Measurements from ENCODE around the gene C19orf73.

Gene C19orf73

GRCh38 chr19:49098795-49099194 is 20.1 kb downstream of the C19orf73 start:
- DNase-seq: no peak

DNA sequence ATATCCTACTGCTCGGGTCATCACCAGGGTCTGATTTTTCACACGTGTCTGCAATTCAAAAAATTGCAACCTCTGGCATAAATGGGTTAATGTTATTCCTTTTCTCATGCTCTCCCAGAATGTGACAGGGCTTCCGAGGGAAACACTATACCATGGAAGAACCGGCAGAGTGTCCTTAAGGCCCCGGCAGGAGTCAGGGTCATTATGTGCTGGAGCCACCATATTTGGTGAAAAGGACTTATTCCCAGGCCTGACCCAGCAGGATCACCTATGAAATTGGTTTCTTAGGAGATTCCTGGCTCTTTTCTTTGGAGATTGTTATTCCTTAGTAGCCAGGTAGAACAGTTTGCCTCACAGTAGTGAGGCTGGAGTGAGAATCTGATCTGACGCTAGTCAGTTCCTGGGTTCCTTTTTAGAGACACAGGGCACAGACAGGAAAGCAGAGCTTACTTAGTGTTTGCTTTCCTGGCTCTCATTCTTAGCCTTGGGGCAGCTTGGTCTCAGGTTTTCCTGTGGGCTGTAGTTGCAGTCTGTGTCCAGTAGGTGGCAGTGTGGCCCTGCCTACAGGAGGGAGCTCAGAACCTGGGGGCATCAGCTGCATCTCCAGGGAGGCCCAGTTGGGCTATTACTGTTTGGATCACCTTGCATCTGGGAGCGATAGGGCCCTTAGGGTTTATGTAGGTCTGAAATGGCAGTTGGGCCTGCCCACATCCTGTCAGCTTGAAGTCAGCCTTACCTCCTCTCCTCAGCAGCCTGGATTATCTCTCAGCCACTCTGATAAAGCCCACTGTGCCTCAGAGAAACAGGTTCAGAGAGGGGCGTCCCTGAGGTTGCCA is 21.3 kb downstream of the C19orf73 start:
- peak; percentile 30 to 65 for DNase-seq

DNA sequence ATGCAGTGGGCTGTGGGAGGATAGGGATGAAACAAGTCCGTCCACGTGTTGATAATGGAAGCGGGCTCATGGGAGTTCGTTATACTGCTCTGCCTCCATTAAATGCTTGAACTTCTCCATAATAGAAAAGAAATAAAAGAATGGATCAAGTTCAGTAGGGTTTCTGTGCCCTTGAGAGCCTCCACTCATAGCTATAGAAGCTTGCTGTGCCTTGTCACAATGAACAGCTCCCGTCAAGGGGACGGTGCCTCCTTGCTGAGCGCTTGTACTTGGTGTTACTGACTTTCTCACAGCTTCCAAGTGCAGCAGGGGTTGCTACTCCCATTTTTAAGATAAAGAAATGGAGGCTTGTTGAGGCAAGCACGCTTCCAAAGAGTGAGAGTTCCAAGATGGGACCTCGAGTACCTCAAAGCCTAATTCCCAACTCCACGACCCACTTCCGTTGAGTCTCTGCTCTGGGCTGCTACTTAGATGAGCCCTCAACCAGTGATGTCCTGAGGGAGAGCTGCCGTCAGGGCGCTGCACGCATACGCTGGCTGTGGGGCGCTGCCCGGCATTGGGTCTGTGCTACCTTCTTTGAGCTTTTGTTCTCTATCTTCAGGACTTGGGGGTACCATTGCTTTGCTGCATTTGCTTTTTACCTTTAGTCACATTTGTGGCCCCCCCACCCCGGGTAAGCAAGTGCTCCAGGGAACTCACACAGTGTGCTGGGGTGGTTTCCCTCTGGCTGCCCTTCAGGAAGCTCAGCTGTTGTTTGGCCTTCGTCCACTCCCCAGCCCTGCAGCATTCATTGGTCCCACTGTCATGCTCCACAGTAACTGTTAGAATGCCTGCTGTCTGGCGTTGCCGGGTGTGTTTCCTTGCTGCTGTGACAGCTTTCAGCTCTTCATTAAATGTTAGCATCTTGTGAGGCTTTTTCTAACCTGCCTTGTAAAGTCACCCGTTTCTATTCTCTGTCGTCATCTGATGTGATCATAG is 24.1 kb downstream of the C19orf73 start:
- no peak for DNase-seq

DNA sequence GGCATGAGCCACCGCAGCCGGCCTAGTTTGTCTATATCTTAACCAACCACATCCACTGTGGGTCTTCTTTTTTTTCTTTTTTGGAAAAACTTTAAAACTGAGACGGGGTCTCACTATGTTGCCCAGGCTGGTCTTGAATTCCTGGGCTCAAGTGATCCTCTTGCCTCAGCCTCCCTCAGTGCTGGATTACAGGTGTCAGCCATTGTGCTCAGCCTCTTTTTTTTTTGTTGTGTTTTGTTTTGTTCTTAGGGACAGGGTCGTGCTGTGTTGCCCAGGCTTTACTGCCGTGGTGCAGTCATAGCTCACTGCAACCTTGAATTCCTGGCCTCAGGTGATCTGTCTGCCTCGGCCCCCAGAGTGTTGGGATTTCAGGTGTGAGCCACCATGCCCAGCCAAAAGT is 26.3 kb downstream of the C19orf73 start:
- no peak for DNase-seq

- DNase-seq: no peak
Measured at GRCh38 chr19:49091391-49092038, 27.4 kb downstream of the C19orf73 start.

DNA sequence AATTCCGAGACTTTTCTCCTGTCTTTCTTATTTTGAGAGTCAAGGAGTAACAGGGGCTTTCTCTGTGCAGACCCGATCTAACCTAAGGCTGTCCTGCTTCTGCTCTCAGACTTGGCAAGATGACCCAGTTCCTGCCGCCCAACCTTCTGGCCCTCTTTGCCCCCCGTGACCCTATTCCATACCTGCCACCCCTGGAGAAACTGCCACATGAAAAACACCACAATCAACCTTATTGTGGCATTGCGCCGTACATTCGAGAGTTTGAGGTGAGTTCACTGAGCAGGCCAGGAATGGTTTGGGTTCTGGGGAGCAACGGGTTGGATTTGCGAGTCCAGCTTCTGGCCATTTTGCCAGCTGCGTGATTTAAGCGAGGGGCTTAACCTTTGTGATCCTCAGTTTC is 32.6 kb downstream of the C19orf73 start:
- no peak for DNase-seq

DNA sequence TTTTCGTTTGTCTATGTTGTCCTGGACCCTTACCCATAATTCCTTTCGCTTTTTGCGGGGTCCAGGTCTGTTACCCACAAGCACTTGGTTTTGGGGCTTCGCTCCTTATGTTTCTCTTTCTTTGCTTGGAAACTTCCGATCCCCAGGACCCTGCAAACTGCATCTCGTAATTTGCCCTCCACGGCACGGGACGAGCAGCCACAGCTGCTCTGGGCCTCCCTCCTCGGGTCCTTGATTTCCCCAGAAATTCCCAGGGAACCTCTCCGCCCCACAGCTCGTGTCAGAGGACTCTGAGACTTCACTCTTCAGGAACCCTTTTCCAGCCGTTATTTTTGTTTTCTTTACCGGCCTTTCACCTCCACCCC is 33.1 kb downstream of the C19orf73 start:
- DNase-seq: no peak

- DNase-seq: peak; percentile 99 to 100
Measured at GRCh38 chr19:49085020-49085867, 33.7 kb downstream of the C19orf73 start, which contains the start of gene SNRNP70. Gene SNRNP70 (plus strand): TSS chr19:49085451. CDS start chr19:49086415, 964 bp downstream.

- DNase-seq: no peak
Measured at GRCh38 chr19:49084206-49085019, 34.5 kb downstream of the C19orf73 start.

- no peak for DNase-seq
Measured at GRCh38 chr19:49081273-49081672, 37.7 kb downstream of the C19orf73 start.

DNA sequence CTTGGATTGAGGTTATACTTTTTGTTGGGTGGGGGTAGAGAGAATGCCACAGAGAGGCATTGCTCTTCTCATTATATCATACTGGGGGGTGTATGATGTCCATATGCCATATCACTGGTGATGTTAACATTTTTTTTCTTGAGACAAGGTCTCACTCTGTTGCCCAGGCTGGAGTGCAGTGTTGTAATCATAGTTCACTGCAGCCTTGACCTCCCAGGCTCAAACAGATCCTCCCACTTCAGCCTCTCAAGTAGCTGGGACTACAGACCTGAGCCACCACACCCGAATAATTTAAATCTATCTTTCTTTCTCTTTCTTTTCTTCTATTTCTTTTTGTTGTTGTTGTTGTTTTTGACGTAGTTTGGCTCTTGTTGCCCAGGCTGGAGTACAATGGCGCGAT is 38.6 kb downstream of the C19orf73 start:
- DNase-seq: no peak

GRCh38 chr19:49074869-49075268 is 44.1 kb downstream of the C19orf73 start:
- peak in 1 of 2 experiments; percentile 32 for DNase-seq

GRCh38 chr19:49073514-49074378 is 45.2 kb downstream of the C19orf73 start:
- DNase-seq: no peak

DNA sequence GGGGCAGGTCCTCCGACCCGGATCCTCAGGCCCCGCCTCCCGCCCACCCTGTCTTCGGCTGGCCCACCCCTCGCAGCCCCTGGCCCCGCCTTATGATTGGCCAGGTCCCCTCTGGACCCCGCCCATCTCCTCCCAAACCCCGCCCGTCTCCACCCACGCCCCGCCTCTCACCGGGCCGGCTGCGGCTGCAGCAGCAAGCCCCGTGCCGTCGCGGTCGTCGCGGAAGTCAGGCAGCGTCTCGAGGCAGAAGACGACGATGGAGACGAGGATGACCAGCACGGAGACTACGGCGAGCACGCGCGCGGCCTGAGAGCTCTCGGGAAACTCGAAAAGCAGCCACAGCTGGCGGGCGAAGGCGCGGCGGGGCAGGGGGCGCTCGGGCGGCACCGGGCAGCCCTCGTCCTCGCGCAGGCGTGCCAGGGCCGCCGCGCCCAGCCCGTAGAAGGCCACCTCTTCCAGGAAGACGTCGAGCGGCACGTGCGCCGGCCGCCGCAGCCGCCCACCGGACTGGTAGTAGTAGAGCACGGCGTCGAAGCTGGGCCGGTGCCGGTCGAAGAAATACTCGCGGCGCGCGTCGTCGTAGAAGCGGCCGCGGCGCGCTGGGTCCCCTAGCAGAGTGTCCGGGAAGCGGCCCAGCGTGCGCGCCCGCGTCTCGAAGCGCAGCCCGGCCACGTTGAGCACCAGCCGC is 46.9 kb downstream of the C19orf73 start:
- no peak for DNase-seq

DNA sequence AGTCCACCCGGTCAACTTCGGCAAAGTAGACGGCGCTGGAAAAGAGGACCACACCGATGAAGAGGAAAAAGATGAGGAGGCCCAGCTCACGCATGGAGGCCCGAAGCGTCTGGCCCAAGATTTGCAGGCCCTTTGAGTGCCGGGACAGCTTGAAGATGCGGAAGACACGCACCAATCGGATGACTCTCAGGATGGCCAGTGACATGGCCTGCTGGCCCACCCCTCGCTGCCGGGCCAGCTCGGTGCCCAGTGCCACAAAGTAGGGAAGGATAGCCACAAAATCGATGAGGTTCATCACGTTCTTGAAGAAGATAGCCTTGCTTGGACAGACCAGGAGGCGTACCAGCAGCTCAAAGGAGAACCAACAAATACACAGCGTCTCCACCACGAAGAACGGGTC is 48.5 kb downstream of the C19orf73 start:
- no peak for DNase-seq

GRCh38 chr19:49069026-49069425 is 49.9 kb downstream of the C19orf73 start:
- DNase-seq: no peak
